ENCODE data around the gene FLCN.
"Not testable (repeated sequence)": the region's sequence is repeated elsewhere in the genome, so short reads cannot be mapped to it uniquely, and the experiment has no call there.

The FLCN gene

DNA sequence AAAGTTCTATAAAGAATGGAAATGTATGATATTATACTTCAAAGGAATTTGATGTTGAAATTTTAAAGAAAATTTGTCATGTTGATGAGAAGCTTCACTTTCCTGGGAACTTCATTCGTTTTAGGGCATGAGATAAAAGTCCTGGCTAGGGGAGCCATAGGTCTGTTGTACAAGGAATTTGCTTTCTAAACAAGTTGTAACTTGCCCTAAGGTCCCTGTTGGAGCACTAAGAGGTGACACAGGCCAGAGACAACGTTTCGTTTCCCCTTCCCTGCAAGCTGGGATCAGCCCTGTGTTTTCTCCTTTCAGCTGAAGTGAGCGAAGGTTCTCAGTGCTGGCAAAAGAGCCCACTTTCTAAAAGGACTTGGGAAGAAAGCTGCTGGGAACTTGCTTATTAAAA is 47.4 kb downstream of the FLCN start:
- TF ChIP-seq, protein P1, sequence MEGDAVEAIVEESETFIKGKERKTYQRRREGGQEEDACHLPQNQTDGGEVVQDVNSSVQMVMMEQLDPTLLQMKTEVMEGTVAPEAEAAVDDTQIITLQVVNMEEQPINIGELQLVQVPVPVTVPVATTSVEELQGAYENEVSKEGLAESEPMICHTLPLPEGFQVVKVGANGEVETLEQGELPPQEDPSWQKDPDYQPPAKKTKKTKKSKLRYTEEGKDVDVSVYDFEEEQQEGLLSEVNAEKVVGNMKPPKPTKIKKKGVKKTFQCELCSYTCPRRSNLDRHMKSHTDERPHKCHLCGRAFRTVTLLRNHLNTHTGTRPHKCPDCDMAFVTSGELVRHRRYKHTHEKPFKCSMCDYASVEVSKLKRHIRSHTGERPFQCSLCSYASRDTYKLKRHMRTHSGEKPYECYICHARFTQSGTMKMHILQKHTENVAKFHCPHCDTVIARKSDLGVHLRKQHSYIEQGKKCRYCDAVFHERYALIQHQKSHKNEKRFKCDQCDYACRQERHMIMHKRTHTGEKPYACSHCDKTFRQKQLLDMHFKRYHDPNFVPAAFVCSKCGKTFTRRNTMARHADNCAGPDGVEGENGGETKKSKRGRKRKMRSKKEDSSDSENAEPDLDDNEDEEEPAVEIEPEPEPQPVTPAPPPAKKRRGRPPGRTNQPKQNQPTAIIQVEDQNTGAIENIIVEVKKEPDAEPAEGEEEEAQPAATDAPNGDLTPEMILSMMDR (conservative IDR thresholded peaks at IDR 0.05): no peak
- TF ChIP-seq ZFX (IDR thresholded peaks at IDR 0.05): no peak
- H3K27ac ChIP-seq: no peak overlapping the region

DNA sequence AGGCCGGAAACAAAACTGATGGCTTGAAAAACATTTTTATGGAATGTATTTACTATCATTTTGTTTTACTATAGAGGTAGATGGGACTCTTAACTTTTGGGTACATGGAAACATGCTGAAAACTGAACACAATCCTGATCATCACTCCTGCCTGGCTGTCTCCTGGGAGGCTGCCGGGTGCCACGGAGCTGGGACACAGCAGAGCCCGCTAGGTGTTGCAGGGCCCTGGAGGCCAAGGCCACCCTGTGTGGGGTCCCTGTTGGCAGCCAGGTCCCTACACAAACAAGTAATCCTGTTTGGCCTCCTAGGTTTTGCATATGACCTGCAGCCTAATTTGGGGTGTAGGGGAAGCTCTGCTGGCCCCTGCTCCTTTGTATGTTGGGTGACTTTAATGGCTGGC is 48.4 kb downstream of the FLCN start:
- no peak overlapping the region for H3K27ac ChIP-seq
- TF ChIP-seq, protein P1 (conservative IDR thresholded peaks at IDR 0.05): no peak
- TF ChIP-seq ZFX (IDR thresholded peaks at IDR 0.05): no peak

DNA sequence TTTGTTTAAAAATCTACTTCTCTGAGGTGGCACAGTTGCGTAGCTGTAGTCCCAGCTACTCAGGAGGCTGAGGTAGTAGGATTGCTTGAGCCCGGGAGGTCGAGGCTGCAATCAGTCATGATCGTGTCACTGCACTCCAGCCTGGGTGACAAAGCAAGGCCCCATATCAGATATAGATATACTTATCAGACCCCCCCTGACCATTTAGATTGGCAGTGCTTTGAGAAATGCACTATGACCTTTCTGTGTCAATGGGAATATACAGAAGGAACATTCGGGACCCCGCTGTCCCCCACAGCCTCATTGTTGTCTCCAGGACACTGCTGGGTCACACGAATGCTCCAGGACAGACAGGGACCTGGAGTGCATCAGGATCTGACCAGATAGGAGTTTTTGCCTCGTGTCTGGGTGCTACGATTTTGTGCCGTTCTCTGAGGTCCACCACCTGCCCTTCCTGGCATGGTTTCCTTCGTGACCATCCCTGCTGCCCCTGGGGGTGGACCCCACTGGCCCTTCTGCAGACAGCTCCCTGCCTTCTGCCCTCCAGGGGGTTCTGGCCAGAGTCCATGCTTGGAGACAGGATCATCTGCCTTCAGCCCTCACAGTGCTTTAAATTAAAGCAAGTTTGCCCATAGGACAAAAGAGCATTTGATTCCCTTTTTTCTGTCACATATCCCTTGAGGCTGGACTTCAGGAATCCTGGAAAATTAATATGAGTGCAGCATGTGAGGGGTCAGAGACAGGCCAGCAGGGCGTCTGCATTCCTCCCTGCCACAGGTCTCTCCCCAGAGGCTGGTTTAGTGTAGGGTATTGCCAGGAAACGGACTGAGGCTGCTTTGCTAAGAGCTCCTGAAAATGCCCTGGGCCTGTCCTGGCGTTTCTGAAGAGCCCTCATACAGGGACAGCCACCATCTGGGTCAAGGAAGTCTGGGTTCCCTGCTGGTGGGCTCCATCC is 50.1 kb downstream of the FLCN start:
- no peak overlapping the region for H3K27ac ChIP-seq
- TF ChIP-seq, protein P1 (conservative IDR thresholded peaks at IDR 0.05): no peak
- TF ChIP-seq ZFX (IDR thresholded peaks at IDR 0.05): no peak

DNA sequence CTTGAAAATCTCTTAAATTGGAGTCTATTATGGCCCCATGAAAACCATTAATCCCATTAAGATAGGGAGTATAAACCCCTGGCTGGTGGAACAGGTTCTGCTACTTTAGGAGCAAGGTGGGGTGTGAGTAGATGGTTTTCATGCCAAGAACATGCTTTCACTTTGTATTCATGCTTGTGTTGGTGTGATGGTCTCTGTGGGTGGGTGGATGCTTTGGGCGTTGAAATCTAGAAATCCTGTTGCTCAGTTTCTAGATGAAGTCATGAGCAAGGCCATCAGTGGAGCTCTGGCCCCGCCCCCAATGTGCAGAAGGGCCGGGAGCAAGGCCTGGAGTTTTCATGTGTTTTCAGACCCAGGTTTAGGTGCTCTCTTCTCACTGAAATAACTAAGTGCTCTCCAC is 50.9 kb downstream of the FLCN start:
- no peak overlapping the region for H3K27ac ChIP-seq
- TF ChIP-seq, protein P1 (conservative IDR thresholded peaks at IDR 0.05): no peak
- TF ChIP-seq ZFX (IDR thresholded peaks at IDR 0.05): no peak

DNA sequence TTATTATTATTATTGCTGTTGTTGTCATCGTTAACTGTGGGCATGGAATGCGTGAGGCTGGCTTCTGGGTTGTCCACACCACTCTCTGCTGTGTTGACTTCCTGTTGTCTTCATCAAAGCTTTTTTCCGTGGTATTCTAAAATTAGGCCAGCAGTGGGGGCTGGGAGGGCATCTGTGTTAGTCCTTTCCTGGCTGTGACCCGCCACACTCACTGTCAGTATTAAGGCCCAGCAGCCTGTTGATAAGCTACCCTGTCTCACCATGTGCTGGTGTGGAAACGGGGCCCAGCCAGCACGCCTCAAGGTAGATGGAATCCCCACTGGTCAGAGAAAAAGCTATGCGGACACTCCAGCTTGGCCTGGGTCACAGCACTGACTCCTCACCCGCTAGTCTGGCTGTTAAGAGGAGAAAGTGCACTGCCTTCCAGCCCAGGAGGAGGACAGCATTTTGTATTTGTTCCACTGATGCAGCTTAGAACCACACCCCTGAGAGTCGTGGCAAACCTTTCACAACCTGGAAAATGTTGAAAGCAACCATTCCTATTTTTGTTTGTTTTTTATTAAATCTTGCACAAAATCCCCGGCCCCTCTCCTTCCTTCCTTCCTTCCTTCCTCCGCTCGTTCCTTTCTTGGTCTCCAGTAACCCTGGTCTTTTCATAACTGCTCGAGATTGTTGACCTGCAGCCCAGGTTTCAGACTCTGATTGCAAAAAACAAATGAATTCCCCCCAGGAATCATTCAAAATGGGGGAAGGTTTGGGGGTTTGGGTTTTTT is 51.8 kb downstream of the FLCN start:
- not testable (repeated sequence) for H3K27ac ChIP-seq

DNA sequence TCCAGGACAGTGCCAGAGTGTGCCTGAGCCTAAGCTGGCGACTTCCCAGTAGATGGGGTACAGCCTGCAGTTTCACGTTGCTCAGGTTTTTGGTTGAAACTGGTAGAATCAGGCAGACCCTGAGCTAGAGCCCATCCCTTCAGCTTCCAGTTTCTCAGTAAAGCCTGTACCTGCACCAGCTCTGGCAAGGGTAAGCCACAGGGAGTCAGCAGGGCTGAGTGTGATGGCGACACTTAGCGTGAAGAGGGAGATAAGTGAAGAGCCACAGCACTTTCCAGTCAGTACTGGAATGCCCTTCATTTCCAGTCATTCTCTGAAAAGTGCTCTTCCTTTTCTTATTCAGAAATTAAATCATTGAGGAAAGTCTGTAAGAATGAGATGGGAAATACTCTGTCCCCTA is 53.2 kb downstream of the FLCN start:
- H3K27ac ChIP-seq: no peak overlapping the region
- TF ChIP-seq, protein P1 (conservative IDR thresholded peaks at IDR 0.05): no peak
- TF ChIP-seq ZFX (IDR thresholded peaks at IDR 0.05): no peak

DNA sequence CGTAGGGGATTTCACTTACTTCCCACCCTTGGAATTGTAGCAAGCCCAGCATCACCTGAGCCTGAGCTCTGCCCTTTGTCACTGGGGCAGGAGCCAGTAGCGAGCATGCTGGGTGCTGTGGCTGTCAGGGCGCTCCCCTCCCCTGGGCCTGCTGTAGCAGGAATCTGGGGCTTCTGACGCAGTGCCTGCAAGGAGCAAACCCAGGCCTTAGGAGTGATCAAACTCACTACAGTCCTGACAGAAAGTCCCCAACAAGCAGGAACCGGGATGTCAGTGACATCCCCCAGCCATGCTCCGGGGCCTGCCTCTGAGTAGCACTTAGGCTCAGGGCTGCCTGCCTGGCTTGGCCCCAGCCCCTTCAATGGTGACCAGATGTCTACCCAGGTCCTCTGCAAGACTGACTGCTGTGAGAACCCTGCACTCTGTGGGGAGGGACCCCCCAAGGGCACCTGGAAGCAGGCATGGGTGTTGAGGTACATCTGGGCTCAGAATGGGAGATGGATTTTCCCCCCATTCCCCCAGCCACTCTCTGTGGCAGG is 54.3 kb downstream of the FLCN start:
- no peak overlapping the region for H3K27ac ChIP-seq
- TF ChIP-seq, protein P1 (conservative IDR thresholded peaks at IDR 0.05): no peak
- no peak for TF ChIP-seq ZFX (IDR thresholded peaks at IDR 0.05)
